GM10266 (cell line): ENCODE data around the gene ABCG4.

Experiments
- DNase-seq: peaks from one replicate; pipeline ENCODE4 v3.0.0; 2012; ENCODE audit errors: extremely low spot score
- CTCF ChIP-seq: IDR thresholded peaks from 2 replicates; pipeline ENCODE4 v1.5.1; 2012; ENCODE audit warnings: mild to moderate bottlenecking, low read depth; ENCODE audit not compliant: control insufficient read depth, insufficient read depth; ENCODE audit errors: missing control alignments

ABCG4 gene

GRCh38 chr11:119106564-119107537 lies 42.0 kb upstream of the ABCG4 start, which contains the start of gene C2CD2L:
Gene C2CD2L (plus strand): TSS chr11:119107344. CDS start chr11:119107742, 398 bp downstream.
- DNase-seq, result peak; percentile 97
- TF ChIP-seq CTCF, result no peak

- DNase-seq, result no peak
- no peak for TF ChIP-seq CTCF
These were observed 41.2 kb upstream of the ABCG4 start for GRCh38 chr11:119107538-119108145.

GRCh38 chr11:119108146-119108856 lies 40.6 kb upstream of the ABCG4 start:
- no peak for TF ChIP-seq CTCF
- no peak for DNase-seq

GRCh38 chr11:119108857-119109221 lies 40.0 kb upstream of the ABCG4 start:
- no peak for DNase-seq
- TF ChIP-seq CTCF, result no peak

GRCh38 chr11:119109843-119110242 lies 39.0 kb upstream of the ABCG4 start:
- TF ChIP-seq CTCF, result no peak
- DNase-seq, result no peak

GRCh38 chr11:119110439-119110838 lies 38.4 kb upstream of the ABCG4 start:
- no peak for TF ChIP-seq CTCF
- DNase-seq, result no peak
